ENCODE measurements around the gene IRAK3. TPM values are rescaled to one million over a fixed set of nuclear protein-coding genes. Genes with fewer than 3 reads are reported as not detected.
A peak's percentile ranks its signal among the peaks of the same experiment; 100 is the strongest.
"Not testable (repeated sequence)": the region's sequence is repeated elsewhere in the genome, so short reads cannot be mapped to it uniquely, and the experiment has no call there.

IRAK3 gene
- total RNA-seq, 1 donor from 2014 or later: 3.2 TPM

DNA sequence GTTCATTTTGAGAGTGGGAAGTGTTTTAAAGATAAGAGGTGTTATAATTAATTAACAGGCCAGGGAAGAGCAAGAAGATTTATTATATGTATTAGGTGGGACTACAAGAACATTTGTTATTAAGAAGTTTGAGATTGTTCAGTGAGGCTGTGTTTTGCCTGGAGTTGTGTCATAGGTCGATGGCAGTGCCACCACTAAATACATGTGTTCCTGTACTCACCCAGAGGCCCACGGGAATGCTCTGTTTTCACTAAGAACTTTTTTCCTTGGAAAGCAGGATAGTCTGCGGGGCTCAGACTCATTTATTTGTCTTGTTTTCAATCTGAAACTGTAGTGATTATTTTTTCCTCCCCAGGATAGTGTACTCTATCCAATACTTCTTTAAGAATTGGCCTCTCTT, 10.1 kb downstream of the IRAK3 start:
- DNase-seq (ENCODE audit: low spot score): no peak
- intact Hi-C loops (cut with DNase I): no loop called here

DNA sequence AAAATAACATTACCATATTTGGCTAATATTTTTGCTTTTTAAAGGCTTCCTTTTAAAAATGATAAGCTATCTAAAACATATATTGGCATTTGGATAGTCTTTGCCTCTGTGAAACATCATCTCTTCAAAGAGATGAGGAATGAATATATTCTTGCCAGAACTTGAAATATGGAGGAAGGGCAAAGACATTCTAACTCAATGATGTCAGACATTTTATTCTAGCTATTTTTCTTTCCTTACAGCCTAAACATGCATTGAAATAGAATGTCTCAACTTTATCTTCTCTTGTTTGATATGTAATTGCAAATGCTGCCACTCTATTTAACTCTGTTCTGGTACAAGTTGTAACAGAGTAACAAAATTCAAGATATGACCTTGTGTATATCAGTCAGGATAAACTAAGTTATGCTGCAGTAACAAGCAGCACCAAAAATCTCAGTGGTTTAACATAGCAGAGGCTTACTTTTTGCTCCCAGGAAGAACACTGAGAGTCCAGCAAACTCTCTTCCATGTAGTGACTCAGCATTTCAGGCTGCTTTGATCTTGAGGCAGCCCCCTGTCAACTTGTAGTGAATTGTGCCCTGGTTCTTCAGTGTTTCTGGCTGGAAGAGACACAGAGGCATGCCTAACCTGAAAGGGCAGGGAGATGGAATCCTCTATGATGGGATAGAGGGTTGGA, 11.0 kb downstream of the IRAK3 start:
- intact Hi-C loops (cut with DNase I): no loop called here

DNA sequence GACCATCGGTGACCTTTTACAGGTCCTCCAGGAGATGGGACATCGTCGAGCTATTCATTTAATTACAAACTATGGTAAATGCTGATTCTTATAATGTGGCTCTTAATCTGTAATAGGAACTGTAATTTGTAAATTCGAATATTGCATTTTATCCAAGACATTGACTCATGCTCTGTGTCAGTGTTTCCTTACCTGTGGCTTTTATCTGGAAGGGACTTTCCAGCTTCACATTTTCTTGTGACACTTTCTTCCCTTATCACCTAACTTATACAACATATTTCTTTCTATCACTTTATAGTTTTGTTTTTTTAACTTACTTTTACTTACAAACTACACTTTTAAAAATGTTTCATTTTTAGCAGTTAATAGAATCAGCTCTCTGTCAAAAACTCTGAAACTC, 14.8 kb downstream of the IRAK3 start:
- intact Hi-C loops (cut with DNase I): no loop called here
- no peak for DNase-seq (ENCODE audit: low spot score)

More for the DNA sequence above, 11.0 kb downstream of the IRAK3 start:
- no peak for DNase-seq (ENCODE audit: low spot score)

DNA sequence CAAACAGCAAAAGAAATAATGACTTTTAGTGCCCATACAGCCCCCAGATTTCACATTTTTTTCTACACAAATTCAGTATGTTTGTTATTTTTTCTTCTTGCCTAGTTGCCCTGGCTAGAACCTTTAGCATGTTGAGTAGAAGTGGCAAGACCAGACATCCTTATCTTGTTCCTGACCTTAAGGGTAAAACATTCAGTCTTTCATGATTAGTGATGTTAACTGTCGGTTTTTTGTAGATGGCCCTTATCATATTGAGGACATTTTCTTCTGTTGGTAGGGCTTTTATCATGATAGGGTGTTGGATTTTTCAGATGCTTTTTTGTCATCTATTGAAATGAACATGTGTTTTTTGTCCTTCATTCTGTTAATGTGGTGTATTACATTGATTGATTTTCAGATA, 17.1 kb downstream of the IRAK3 start:
- intact Hi-C loops (cut with DNase I): no loop called here
- DNase-seq (ENCODE audit: low spot score): no peak

DNA sequence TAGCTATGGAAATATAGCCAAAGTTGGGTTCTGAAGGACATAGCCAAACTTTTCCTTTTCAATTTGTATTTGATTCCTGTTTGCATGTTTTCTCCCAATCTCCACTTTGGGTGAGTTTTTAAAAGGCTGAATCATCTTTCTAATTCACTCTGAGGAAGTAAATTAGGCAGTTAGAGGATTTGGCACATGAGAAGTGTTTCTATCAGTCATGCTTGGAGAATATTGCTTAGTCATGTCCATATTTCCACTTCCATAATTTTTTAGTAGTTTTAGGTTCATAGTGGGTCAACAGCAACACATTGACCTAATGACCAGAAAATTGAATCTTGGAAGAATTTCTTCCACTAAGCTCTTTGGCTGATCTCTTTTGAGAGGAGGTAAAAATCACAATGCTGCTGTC, 21.8 kb downstream of the IRAK3 start:
- DNase-seq (ENCODE audit: low spot score): no peak
- intact Hi-C loops (cut with DNase I): no loop called here

DNA sequence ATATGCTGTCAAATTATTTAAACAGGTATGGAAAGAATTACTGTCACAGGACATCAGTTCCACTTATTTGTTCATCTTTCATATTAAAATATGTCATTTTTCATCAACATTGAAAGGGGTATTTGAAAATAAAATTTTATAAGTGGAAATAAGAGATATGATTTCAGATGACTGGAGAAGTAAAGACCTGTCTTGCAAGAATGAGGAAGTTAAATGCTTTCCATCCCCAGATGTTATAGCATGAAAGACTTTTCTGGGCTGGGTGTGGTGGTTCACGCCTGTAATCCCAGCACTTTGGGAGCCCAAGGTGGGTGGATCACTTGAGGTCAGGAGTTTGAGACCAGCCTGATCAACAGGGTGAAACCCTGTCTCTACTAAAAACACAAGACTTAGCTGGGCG, 22.6 kb downstream of the IRAK3 start:
- intact Hi-C loops (cut with DNase I); DNase-seq (ENCODE audit: low spot score): not testable (repeated sequence)

DNA sequence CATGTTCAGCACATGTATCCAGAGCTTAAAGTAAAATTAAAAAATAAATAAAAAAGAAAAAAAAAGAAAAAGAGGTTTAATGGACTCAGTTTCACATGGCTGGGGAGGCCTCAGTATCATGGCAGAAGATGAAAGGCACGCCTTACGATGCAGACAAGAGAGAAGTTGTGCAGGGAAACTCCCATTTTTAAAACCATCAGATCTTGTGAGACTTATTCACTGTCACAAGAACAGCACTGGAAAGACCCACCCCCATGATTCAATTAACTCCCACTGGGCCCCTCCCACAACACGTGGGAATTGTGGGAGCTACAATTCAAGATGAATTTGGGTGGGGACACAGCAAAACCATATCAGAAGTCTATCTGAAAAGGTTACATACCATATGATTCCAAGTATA, 24.0 kb downstream of the IRAK3 start:
- DNase-seq (ENCODE audit: low spot score); intact Hi-C loops (cut with DNase I): not testable (repeated sequence)

DNA sequence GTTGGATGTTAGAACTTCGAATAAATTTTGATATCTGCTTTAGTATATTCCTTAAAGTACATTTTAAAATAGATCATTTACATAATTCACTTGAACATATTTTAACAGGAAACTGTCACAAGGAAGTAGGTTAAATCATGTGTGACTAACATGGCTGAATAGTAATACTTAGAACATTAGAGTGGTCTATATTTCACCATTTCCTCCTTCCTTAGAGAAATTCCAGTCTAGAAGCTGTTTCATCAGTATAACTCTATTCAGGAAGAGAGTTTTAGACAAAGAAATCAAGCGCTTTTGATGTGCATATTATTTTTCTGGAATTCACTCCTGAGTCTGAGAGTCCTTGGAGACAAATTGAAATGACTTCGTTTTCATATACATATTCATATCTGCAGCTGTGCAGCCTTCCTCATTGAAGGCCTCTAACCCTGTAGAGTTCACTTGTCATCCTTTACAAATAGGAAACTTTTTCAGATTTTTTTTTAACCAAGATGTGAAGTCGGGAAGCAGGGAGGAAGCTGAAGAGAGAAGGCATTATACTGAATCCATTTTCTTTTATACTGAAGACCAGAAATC, 28.4 kb downstream of the IRAK3 start:
- no peak for DNase-seq (ENCODE audit: low spot score)
- intact Hi-C loops (cut with DNase I): no loop called here

DNA sequence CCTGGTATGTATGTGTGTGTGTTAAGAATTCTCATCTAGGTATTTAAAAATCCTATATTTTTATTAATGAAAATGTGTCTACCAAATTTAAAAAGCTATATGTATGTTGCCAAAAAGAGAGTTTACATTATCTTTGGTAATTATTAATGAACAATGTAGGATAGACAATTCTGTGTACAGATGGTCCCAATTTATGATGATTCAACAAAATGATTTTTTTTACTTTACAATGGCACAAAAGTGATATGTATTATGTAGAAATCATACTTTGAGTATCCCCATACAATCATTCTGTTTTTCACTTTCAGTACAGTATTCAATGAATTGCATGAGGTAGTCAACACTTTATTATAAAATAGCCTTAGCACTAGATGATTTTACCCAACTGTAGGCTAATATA, 39.4 kb downstream of the IRAK3 start:
- DNase-seq (ENCODE audit: low spot score): no peak
- intact Hi-C loops (cut with DNase I): no loop called here

DNA sequence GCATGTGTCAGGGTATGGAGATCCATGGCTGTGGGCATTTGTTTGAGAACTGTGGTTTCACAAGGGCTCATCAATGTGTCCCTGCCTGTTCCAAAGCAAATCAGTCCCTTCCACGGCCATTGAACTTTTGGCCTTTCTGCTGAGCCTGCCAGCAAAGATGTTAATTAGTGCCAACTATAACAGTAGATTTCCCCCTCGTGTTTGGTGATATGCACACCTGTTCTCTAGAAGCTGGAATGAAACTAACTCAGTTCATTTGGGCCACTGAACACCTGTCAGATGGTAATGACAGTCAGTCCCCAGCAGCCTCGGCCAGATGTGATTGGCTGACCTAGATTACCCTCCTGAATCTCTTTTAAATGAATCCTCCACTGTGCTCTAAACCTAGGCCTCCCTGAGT, 43.2 kb downstream of the IRAK3 start:
- intact Hi-C loops (cut with DNase I): no loop called here
- DNase-seq (ENCODE audit: low spot score): no peak

DNA sequence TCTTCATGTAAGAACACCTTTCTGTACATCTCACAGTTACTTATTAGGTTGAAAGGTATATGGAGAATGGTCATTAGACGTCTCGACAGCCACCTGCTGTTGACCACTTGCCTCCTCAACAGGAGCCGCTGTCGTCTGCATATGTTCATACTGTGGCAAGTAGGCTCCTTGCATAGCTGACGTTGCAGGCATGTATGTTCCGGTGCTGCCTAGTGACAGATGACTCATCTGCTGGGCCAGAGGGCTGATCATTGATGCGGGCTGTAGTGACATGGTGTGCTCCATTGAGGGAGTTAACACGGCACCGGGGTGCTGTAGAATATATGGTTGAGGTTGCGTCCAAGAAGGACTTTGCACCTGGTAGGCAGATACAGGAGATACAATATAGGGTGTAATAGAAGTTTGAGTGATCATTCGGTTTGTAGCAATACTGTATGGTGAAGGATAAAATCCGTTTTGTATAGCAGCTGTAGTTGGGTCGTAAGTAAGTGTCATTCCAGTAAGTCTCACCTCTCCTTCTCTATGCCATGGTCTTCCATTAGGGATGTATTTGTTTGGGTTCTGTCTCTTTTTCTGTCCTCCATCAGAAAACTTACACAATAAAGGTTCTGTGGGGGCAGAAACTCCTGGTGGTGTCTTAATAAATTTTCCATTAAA, 45.2 kb downstream of the IRAK3 start:
- intact Hi-C loops (cut with DNase I): not testable (repeated sequence)
- DNase-seq (ENCODE audit: low spot score): peak; percentile 82

DNA sequence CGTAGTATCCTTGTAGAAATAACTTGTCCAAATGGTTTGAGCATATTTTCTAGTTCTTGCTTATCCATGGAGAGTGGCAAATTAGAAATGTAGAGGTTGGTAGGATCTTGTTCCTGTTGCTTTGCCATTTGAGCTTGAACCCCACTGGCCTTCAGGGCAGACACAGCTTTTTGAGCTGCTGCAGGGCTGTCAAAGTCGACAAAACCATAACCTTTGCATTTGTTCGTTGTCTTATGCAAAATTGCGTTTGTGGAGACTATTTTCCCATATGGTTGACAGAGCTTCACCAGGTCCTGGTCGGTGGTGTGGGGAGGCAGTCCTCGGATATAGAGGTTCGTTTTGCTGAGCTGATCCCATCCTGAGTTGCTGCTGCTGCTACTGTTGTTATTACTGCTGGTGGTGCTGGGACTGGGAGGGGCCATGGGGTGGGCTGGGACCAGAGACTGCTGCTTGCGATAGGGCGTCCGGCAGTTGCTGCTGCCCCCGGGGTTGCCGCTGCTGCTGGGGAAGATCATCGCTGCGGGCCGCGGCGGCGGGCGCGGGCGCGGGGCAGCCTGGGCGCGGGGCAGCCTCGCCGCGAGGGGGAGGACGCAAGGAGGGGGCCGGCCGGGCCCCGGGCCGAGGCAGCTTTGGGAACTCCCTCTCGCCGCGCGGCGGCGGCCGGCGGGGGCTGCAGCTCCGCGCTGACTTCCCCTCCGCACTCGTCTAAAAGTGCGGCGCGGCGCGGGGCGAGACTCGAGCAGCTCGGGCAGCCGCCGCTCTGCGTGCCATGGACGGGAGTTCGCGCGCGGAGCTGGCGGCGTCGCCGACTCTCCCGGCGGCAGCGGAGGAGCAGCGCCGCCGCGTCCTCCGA, 46.0 kb downstream of the IRAK3 start:
- DNase-seq (ENCODE audit: low spot score): peak; percentile 85
- intact Hi-C loops (cut with DNase I): not testable (repeated sequence)

DNA sequence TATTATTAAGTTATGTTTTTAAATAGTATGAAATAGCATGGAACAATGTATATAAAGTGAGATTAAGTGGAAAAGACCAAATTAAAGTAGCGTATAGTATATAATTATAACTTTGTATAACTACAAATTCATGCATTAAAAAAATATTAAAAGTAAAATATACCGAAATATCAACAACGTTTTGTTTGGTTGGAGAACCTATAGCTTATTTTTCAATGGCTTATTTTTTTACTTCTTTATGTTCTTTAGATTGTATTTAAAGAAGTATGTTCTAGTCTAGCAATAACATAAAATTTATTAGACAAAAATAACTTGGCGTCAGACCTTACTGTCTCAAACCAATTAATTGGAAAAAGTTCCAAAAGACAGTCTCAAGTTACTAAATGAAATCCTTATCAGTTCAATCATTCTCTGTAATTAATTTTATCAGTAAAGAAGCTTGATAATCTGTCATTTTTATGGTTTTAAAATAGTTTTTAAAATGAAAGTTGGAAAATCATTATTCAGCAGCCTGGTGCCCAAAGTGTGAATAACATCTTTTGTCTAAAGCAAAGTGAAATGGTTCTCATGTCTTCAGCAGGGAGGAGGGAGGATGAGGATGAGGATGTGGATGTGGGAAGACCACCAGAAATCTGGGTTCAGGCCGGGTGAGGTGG, 46.7 kb downstream of the IRAK3 start:
- intact Hi-C loops (cut with DNase I): no loop called here
- no peak for DNase-seq (ENCODE audit: low spot score)

DNA sequence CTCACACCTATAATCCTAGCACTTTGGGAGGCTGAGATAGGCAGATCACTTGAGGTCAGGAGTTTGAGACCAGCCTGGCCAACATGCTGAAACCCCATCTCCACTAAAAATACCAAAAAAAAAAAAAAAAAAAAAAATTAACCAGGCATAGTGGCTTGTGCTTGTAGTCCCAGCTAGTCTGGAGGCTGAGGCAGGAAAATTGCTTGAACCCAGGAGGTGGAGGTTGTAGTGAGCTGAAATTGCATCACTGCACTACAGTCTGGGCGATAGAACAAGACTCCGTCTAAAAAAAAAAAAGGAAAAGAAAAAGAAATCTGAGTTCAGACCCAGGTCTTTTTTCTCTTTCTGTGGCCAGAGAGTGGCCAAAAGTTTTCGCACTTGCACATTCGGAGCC, 47.3 kb downstream of the IRAK3 start:
- intact Hi-C loops (cut with DNase I); DNase-seq (ENCODE audit: low spot score): not testable (repeated sequence)

DNA sequence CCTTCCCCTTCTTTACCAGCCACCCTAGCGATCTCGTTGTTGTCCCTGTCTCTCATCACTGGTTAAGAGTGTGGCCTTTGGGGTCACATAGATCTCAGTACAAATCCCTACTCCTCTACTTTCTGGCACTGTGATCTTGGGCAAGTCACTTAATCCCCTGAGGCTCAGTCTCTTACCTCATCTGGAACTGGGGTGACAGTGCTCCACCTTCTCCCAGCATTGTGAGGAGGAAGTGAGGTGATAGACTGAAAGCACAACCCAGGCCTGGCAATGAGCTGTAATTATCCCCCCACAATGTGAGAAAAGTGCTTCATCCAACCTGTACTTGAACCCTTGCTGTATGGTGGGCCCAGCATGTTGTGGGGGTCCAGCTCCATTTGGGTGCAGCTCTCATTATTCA, 48.0 kb downstream of the IRAK3 start:
- intact Hi-C loops (cut with DNase I): no loop called here
- no peak for DNase-seq (ENCODE audit: low spot score)

DNA sequence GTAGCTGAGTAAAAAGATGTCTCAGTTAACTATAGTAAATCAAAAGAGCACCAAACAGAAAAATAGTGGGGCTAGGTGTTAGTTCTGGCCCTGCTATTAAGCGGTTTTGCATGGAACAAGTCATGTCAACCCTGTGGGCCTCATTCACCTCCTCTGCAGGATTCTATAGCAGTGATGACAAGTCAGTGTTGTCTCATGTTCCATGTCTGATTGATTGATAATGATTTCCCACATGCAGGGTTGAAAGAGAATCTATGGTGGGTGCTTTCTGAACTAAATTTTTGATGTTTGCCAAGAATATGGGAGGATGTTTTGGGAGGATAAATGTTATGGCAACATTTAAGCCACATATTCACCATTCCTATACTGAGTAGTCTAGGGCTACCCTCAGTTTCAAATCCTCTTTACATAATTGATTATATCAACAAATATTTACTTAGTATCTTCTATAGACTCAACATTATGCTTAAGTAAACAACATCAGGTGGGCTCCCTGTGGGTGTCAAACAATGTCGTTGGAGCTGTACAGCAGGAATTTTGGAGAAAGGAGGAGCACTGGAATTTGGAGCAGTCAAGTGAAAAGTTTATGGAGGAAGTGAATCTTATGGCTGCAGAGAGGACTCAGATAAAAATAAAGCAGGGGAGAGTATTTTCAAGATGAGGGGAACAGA, 48.6 kb downstream of the IRAK3 start:
- no peak for DNase-seq (ENCODE audit: low spot score)
- intact Hi-C loops (cut with DNase I): no loop called here

DNA sequence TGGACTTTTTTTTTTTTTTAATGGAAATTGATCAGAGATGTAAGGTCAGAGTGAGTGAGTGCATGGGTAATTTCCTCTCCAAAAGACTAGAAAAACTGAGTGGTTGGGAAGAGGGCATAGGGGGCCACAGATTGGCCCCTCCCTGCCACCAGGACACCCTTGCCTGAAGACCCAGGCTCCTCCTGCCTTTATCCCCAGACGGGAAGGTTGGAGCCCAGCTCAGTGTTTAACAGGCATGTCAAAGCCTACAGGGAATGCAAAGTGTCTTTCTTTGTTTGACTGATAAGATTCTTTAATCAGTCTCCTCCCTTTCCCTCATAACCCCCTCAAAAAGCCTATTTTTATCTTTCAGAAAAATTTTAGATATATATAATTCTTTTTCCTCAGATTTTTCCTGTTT, 50.3 kb downstream of the IRAK3 start:
- intact Hi-C loops (cut with DNase I): no loop called here
- no peak for DNase-seq (ENCODE audit: low spot score)

DNA sequence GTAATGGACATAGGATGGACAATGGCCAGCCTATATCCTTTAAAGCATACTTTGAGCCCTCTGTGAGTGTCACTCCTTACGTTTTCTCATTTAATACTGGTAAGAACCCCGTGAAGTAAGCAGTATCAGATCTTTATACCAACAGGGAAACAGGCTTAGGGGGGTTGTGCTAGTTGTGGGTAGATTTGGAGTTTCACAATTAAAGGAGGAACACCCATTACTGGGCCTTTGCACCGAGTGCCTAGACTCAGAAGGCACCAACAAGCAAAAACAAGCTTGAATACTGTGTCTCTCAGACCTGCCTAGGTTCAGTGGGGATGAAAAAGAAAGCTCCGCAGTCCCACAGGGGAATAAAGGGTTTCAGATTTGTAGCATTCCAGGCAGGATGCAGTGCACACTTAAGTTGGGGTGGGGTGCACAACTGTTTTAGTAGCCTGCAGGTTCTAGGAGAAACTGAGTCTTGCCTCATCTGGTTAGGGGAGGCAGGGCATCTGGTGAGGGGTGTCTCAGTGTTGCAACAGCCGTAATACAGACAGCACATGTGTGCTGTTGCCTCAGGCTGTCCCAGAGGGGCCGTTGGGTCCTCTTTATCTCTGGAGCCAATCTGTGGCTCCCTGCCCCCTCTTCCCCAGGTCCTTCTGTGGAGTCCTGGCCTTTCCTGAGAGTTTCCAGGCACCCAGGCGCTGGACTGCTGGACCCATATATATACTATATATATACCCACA, 51.2 kb downstream of the IRAK3 start:
- DNase-seq (ENCODE audit: low spot score): no peak
- intact Hi-C loops (cut with DNase I): no loop called here

Data from cardiac septum (tissue), 1 donor.